SK-N-SH treated with all-trans-retinoic acid at 6 μM for 48 hours (cell line): Measurements from ENCODE around the gene FBL.

Source experiments
- ATAC-seq: fragments of 200-7000 bp; cut with Tn5 transposase; 3 replicates; pipeline ENCODE4 v1.9.1; 2020; ENCODE audit warnings: mild to moderate bottlenecking, moderate library complexity
- ARNTL ChIP-seq: fragments of 450-650 bp; formaldehyde crosslinking; IDR thresholded peaks from 2 replicates; pipeline ENCODE4 v1.5.0; 2020; ENCODE audit warnings: low read depth, mild to moderate bottlenecking, moderate library complexity, borderline replicate concordance
- BACH2 ChIP-seq: fragments of 250-450 bp; sonication (Bioruptor Pico); IDR thresholded peaks from 2 replicates; pipeline ENCODE4 v1.9.0; 2021; ENCODE audit warnings: mild to moderate bottlenecking, borderline replicate concordance
- CREB5 ChIP-seq: fragments of 250-450 bp; sonication (Bioruptor Pico); IDR thresholded peaks from 2 replicates; pipeline ENCODE4 v1.5.1; 2020; ENCODE audit warnings: low read depth, mild to moderate bottlenecking, moderate library complexity
- CSDC2 ChIP-seq: fragments of 250-450 bp; sonication (Bioruptor Pico); IDR thresholded peaks from 2 replicates; pipeline ENCODE4 v1.5.0; 2020; ENCODE audit warnings: mild to moderate bottlenecking, moderate library complexity
- CSRNP3 ChIP-seq: fragments of 250-450 bp; sonication (Bioruptor Pico); IDR thresholded peaks from 2 replicates; pipeline ENCODE4 v1.5.1; 2021; ENCODE audit warnings: mild to moderate bottlenecking, moderate library complexity
- ISL1 ChIP-seq: fragments of 250-450 bp; sonication (Bioruptor Pico); IDR thresholded peaks from 2 replicates; pipeline ENCODE4 v2.1.2; 2022; ENCODE audit warnings: mild to moderate bottlenecking, moderate library complexity
- OSR1 ChIP-seq: fragments of 250-450 bp; sonication (Bioruptor Pico); IDR thresholded peaks from 2 replicates; pipeline ENCODE4 v1.8.0; 2022; ENCODE audit warnings: moderate library complexity, mild to moderate bottlenecking, inconsistent platforms
- PATZ1 ChIP-seq: fragments of 250-450 bp; sonication (Bioruptor Pico); IDR thresholded peaks from 2 replicates; pipeline ENCODE4 v1.8.0; 2020; ENCODE audit warnings: mild to moderate bottlenecking, moderate library complexity, borderline replicate concordance
- POU6F1 ChIP-seq: fragments of 250-450 bp; sonication (Bioruptor Pico); IDR thresholded peaks from 2 replicates; pipeline ENCODE4 v1.8.0; 2021; ENCODE audit warnings: low read depth, mild to moderate bottlenecking, moderate library complexity, borderline replicate concordance
- PPARA ChIP-seq: fragments of 250-450 bp; sonication (Bioruptor Pico); IDR thresholded peaks from 2 replicates; pipeline ENCODE4 v1.5.0; 2020; ENCODE audit warnings: mild to moderate bottlenecking, borderline replicate concordance
- RARB ChIP-seq: fragments of 250-450 bp; sonication (Bioruptor Pico); IDR thresholded peaks from 2 replicates; pipeline ENCODE4 v1.8.0; 2021; ENCODE audit warnings: mild to moderate bottlenecking, moderate library complexity
- SNAI2 ChIP-seq: fragments of 250-450 bp; sonication (Bioruptor Pico); IDR thresholded peaks from 2 replicates; pipeline ENCODE4 v1.5.0; 2020; ENCODE audit warnings: mild to moderate bottlenecking, moderate library complexity
- TCF4 ChIP-seq: fragments of 250-450 bp; sonication (Bioruptor Pico); IDR thresholded peaks from 2 replicates; pipeline ENCODE4 v1.8.0; 2021; ENCODE audit warnings: mild to moderate bottlenecking, moderate library complexity, borderline replicate concordance
- TOX ChIP-seq: fragments of 250-450 bp; sonication (Bioruptor Pico); IDR thresholded peaks from 2 replicates; pipeline ENCODE4 v1.8.0; 2021; ENCODE audit warnings: mild to moderate bottlenecking, moderate library complexity, borderline replicate concordance
- TSHZ2 ChIP-seq: fragments of 250-450 bp; sonication (Bioruptor Pico); IDR thresholded peaks from 2 replicates; pipeline ENCODE4 v1.5.0; 2020; ENCODE audit warnings: mild to moderate bottlenecking, moderate library complexity
- ZC3H10 ChIP-seq: fragments of 250-450 bp; sonication (Bioruptor Pico); IDR thresholded peaks from 2 replicates; pipeline ENCODE4 v1.5.1; 2021; ENCODE audit warnings: mild to moderate bottlenecking, moderate library complexity
- ZFP3 ChIP-seq: fragments of 250-450 bp; sonication (Bioruptor Pico); IDR thresholded peaks from 2 replicates; pipeline ENCODE4 v1.5.0; 2020; ENCODE audit warnings: mild to moderate bottlenecking, moderate library complexity
- ZFP30 ChIP-seq: fragments of 450-650 bp; formaldehyde crosslinking; IDR thresholded peaks from 2 replicates; pipeline ENCODE4 v1.5.0; 2022; ENCODE audit warnings: mild to moderate bottlenecking, moderate library complexity
- ZNF565 ChIP-seq: fragments of 450-650 bp; formaldehyde crosslinking; conservative IDR thresholded peaks from 2 replicates; pipeline ENCODE4 v1.5.0; 2020; ENCODE audit warnings: low read depth, mild to moderate bottlenecking, moderate library complexity
- ZNF70 ChIP-seq: fragments of 450-650 bp; formaldehyde crosslinking; IDR thresholded peaks from 2 replicates; pipeline ENCODE4 v1.5.0; 2020; ENCODE audit warnings: mild to moderate bottlenecking, moderate library complexity
- ZNF8 ChIP-seq: fragments of 450-650 bp; formaldehyde crosslinking; IDR thresholded peaks from 2 replicates; pipeline ENCODE4 v1.5.0; 2020; ENCODE audit warnings: mild to moderate bottlenecking, moderate library complexity

The FBL gene

GRCh38 chr19:39830406-39830805, 15.8 kb downstream of the FBL start:
- no peak for TF ChIP-seq ARNTL
- TF ChIP-seq, all 23 proteins: peak for 0
- no peak for ATAC-seq

GRCh38 chr19:39829702-39830275, 16.4 kb downstream of the FBL start:
- TF ChIP-seq TOX (CRISPR knock-in tag) (no peak), CSDC2 (no peak), ARNTL (no peak), POU6F1 (CRISPR knock-in tag) (no peak), SNAI2 (CRISPR knock-in tag) (no peak), PATZ1 (CRISPR knock-in tag) (no peak), PPARA (CRISPR knock-in tag) (no peak), CSRNP3 (CRISPR knock-in tag) (no peak), ISL1 (CRISPR knock-in tag) (no peak), TSHZ2 (CRISPR knock-in tag) (no peak), RARB (CRISPR knock-in tag) (no peak), TCF4 (CRISPR knock-in tag) (no peak), CREB5 (CRISPR knock-in tag) (no peak), ZNF70 (CRISPR knock-in tag) (no peak), BACH2 (CRISPR knock-in tag) (no peak)
- ATAC-seq = no peak

- ATAC-seq = no peak
- TF ChIP-seq CSDC2 (no peak), BACH2 (CRISPR knock-in tag) (no peak), ISL1 (CRISPR knock-in tag) (no peak), PPARA (CRISPR knock-in tag) (no peak), TCF4 (CRISPR knock-in tag) (no peak), ZFP30 (CRISPR knock-in tag) (no peak)
- TF ChIP-seq, all 23 proteins: peak for 0
Measured at GRCh38 chr19:39828654-39829032, 17.5 kb downstream of the FBL start.

GRCh38 chr19:39828015-39828653, 18.0 kb downstream of the FBL start:
- no peak for ATAC-seq
- no peak for TF ChIP-seq CREB5 (CRISPR knock-in tag)
- no peak for TF ChIP-seq POU6F1 (CRISPR knock-in tag)
- no peak for TF ChIP-seq ZFP30 (CRISPR knock-in tag)
- no peak for TF ChIP-seq ZFP3 (CRISPR knock-in tag)
- TF ChIP-seq ZNF8 (CRISPR knock-in tag) = no peak
- no peak for TF ChIP-seq PPARA (CRISPR knock-in tag)
- no peak for TF ChIP-seq TCF4 (CRISPR knock-in tag)
- no peak for TF ChIP-seq ZNF565 (CRISPR knock-in tag)
- TF ChIP-seq OSR1 (CRISPR knock-in tag) = no peak
- no peak for TF ChIP-seq ZC3H10 (CRISPR knock-in tag)
- no peak for TF ChIP-seq SNAI2 (CRISPR knock-in tag)
